B cell (primary cell): ENCODE results near the gene SMTNL2. TPM values are rescaled to one million over a fixed set of nuclear protein-coding genes. Genes with fewer than 3 reads are reported as not detected.

Source experiments
- ATAC-seq: fragments of 200-7000 bp; cut with Tn5 transposase; one replicate; pipeline ENCODE4 v1.10.0; 2021; ENCODE audit warnings: low read depth, mild to moderate bottlenecking, moderate number of reproducible peaks, moderate library complexity
- CTCF ChIA-PET: fragments of 350-600 bp; sonication (Branson Sonifier 250); formaldehyde crosslinking; loops from one replicate; lab custom pipeline; 2021; ENCODE audit warnings: antibody characterized with exemption, inconsistent platforms; lab: Charles Lee
- POLR2A ChIA-PET: fragments of 350-600 bp; sonication (Branson Sonifier 250); formaldehyde crosslinking; loops from one replicate; lab custom pipeline; 2021; ENCODE audit warnings: antibody characterized with exemption; lab: Charles Lee
- DNase-seq: peaks from one replicate; pipeline ENCODE4 v3.0.0; 2013
- H2AFZ ChIP-seq: 2 replicates; pipeline ENCODE4 v1.6.1; 2012; ENCODE audit warnings: mild to moderate bottlenecking, low read depth, low read length; ENCODE audit not compliant: insufficient read depth, poor library complexity, severe bottlenecking
- H3K27ac ChIP-seq, 2 donors: 1 replicate in 1 of 2; 2 replicates in 1 of 2; pipeline ENCODE4 v1.5.1; 2012 to 2013; ENCODE audit warnings: low read length in 2 of 2, mild to moderate bottlenecking in 2 of 2, moderate library complexity in 1 of 2
- H3K27me3 ChIP-seq, 4 experiments: fragments of 200-600 bp in 1 of 4; sonication (generic) in 1 of 4; replicated peaks in 1 of 4; 1 replicate in 2 of 4; 2 replicates in 2 of 4; pipeline versions ENCODE4 v1.6.1 to v1.7.0; 2013 to 2016; ENCODE audit warnings: low read length in 3 of 4, mild to moderate bottlenecking in 2 of 4, mixed read lengths in 1 of 4, moderate library complexity in 1 of 4; ENCODE audit not compliant: insufficient read depth in 4 of 4, control insufficient read depth in 3 of 4; ENCODE audit errors: control extremely low read depth in 1 of 4
- H3K36me3 ChIP-seq, 2 experiments: replicated peaks in 1 of 2; 1 replicate in 1 of 2; 2 replicates in 1 of 2; pipeline versions ENCODE4 v1.6.1 to v1.7.1; 2013; ENCODE audit warnings: low read length in 1 of 2; ENCODE audit not compliant: insufficient read depth in 2 of 2, control insufficient read depth in 1 of 2; ENCODE audit errors: control extremely low read depth in 1 of 2, extremely low read depth in 1 of 2
- H3K4me1 ChIP-seq, 2 donors: fragments of 200-600 bp in 1 of 2; sonication (generic) in 1 of 2; 1 replicate in 1 of 2; 2 replicates in 1 of 2; pipeline versions ENCODE4 v1.5.1 to v1.6.1; 2013 to 2017; ENCODE audit warnings: low read length in 2 of 2; ENCODE audit not compliant: control insufficient read depth in 2 of 2, insufficient read depth in 2 of 2
- H3K4me2 ChIP-seq: replicated peaks from 2 replicates; pipeline ENCODE3; 2012; ENCODE audit warnings: mild to moderate bottlenecking, low read depth, low read length; ENCODE audit not compliant: poor library complexity, severe bottlenecking
- H3K4me3 ChIP-seq, 5 experiments: fragments of 200-600 bp in 1 of 5; sonication (generic) in 1 of 5; 1 replicate in 3 of 5; 2 replicates in 2 of 5; pipeline versions ENCODE4 v1.5.1 to v1.7.0; 2011 to 2016; ENCODE audit warnings: low read length in 4 of 5, mild to moderate bottlenecking in 4 of 5, low read depth in 2 of 5, control low read depth in 1 of 5, moderate library complexity in 1 of 5; ENCODE audit not compliant: insufficient read depth in 1 of 5; ENCODE audit errors: control extremely low read depth in 1 of 5, extremely low read depth in 1 of 5
- H3K79me2 ChIP-seq: fragments of 200-600 bp; sonication (generic); one replicate; pipeline ENCODE4 v1.6.0; 2016; ENCODE audit warnings: low read length; ENCODE audit not compliant: control insufficient read depth, insufficient read depth
- H3K9ac ChIP-seq: fragments of 200-600 bp; sonication (generic); 2 replicates; pipeline ENCODE4 v1.6.1; 2017; ENCODE audit warnings: mild to moderate bottlenecking, low read length, moderate library complexity
- H3K9me3 ChIP-seq, 3 donors: one replicate each; pipeline versions ENCODE4 v1.6.1 to v1.7.1; 2013; ENCODE audit warnings: low read length in 2 of 3; ENCODE audit not compliant: control insufficient read depth in 2 of 3, insufficient read depth in 1 of 3; ENCODE audit errors: control extremely low read depth in 1 of 3
- H4K20me1 ChIP-seq: 2 replicates; pipeline ENCODE4 v1.6.0; 2012; ENCODE audit warnings: mild to moderate bottlenecking, low read length; ENCODE audit not compliant: insufficient read depth, control insufficient read depth, poor library complexity, severe bottlenecking
- H3K27ac Mint-ChIP-seq: one replicate; pipeline ENCODE4 v1.8.0; 2021; ENCODE audit warnings: mixed read lengths
- H3K27me3 Mint-ChIP-seq: one replicate; pipeline ENCODE4 v1.8.0; 2021; ENCODE audit warnings: mixed read lengths
- H3K4me1 Mint-ChIP-seq: one replicate; pipeline ENCODE4 v1.8.0; 2021; ENCODE audit warnings: mixed read lengths
- H3K4me3 Mint-ChIP-seq: one replicate; pipeline ENCODE4 v1.8.0; 2021; ENCODE audit warnings: mixed read lengths
- H3K9me3 Mint-ChIP-seq: one replicate; pipeline ENCODE4 v1.8.0; 2022; ENCODE audit warnings: mixed read lengths; ENCODE audit not compliant: insufficient read depth
- CTCF ChIP-seq: fragments of 200-600 bp; IDR thresholded peaks from one replicate; pipeline ENCODE4 v1.8.0; 2022; ENCODE audit warnings: antibody characterized with exemption, mild to moderate bottlenecking
- EZH2 ChIP-seq: IDR thresholded peaks from 2 replicates; pipeline ENCODE4 v1.6.1; 2012; ENCODE audit warnings: borderline replicate concordance, low read depth, mild to moderate bottlenecking, moderate library complexity, low read length; ENCODE audit not compliant: insufficient read depth, poor library complexity, severe bottlenecking
- WGBS: methylation state at CpG from one replicate; pipeline ENCODE4 v1.1.5; 2013; ENCODE audit warnings: missing lambda C conversion rate; ENCODE audit not compliant: insufficient coverage; 5-methylcytosine and 5-hydroxymethylcytosine counted together
- intact Hi-C: fragments of 100-400 bp; cut with micrococcal nuclease; formaldehyde crosslinking; loops from one replicate; pipeline ENCODE4 v1.10.0; 2022
- polyA plus RNA-seq: library from polyadenylated mRNA; depleted of rRNA; stranded (reverse); fragments of >200 nt; gene quantifications from 2 replicates; pipeline ENCODE4 v1.2.3, GENCODE V29; 2012
- total RNA-seq, 2 donors: library from RNA; stranded (reverse); fragments of 120-200 nt in 1 of 2; gene quantifications; 1 replicate in 1 of 2; 2 replicates in 1 of 2; pipeline versions ENCODE4 v1.2.3 to v1.2.4, GENCODE V29; 2013 to 2022

SMTNL2 gene
- total and polyA plus RNA-seq, 2 donors (not counting 1 experiment from before 2014, with no cell fraction given): not detected

- CTCF ChIA-PET: interaction anchor here (2.3 kb wide), 1 partner anchor 15 kb away, joined by 20 read pairs; no protein-coding TSS in a partner anchor
- no peak overlapping the region for H3K4me2 ChIP-seq
Observed at GRCh38 chr17:4550534-4551039, 33.7 kb upstream of the SMTNL2 start.

More at GRCh38 chr17:4550534-4551039, 33.7 kb upstream of the SMTNL2 start:
- Mint-ChIP-seq H3K9me3 (no peaks in the 10 kb centered on the region), H3K27ac (no peak overlapping the region), H3K4me1 (peaks cover 15% of the 10 kb centered on the region), H3K4me3 (no peak overlapping the region), H3K27me3 (no peaks in the 10 kb centered on the region)
- Histone ChIP-seq H4K20me1 (peaks cover 13% of the 10 kb centered on the region), H3K27ac (no peak overlapping the region), H3K27me3 (no peaks in the 10 kb centered on the region), H2AFZ (no peak overlapping the region), H3K4me1 (peaks cover 11 to 15% of the 10 kb centered on the region in 2 donors), H3K79me2 (peaks cover 22% of the 10 kb centered on the region), H3K9me3 (no peaks in the 10 kb centered on the region), H3K36me3 (peaks cover 0 to 67% of the 10 kb centered on the region in 2 experiments), H3K9ac (no peak overlapping the region), H3K4me3 (no peak overlapping the region)
- DNase-seq (no peak), ATAC-seq (no peak)
- TF ChIP-seq CTCF: no peak
- no peak for TF ChIP-seq EZH2
- POLR2A ChIA-PET: no interaction called here
- intact Hi-C loops: no loop called here
- WGBS: 94% methylated on average over 14 of the region's 16 CpGs
